Transverse colon (tissue), 4 donors: ENCODE data around the gene POLRMT. TPM values are rescaled to one million over a fixed set of nuclear protein-coding genes. Genes with fewer than 3 reads are reported as not detected.
"Not testable (repeated sequence)": the region's sequence is repeated elsewhere in the genome, so short reads cannot be mapped to it uniquely, and the experiment has no call there.

Source experiments
- DNase-seq: peaks from one replicate; pipeline ENCODE4 v3.0.0-alpha.2; 2019
- H3K27ac ChIP-seq, 4 donors: fragments of 200-600 bp; sonication (generic); 2 replicates each; pipeline ENCODE4 v1.5.1; 2016 to 2018; ENCODE audit warnings: inconsistent platforms in 4 of 4
- H3K27me3 ChIP-seq: fragments of 200-600 bp; sonication (generic); 2 replicates; pipeline ENCODE4 v1.5.1; 2017; ENCODE audit warnings: inconsistent platforms
- H3K36me3 ChIP-seq, 4 donors: fragments of 200-600 bp; sonication (generic); 2 replicates each; pipeline ENCODE4 v1.5.1; 2017 to 2019; ENCODE audit warnings: inconsistent platforms in 4 of 4
- H3K4me1 ChIP-seq, 4 donors: fragments of 200-600 bp; sonication (generic); 2 replicates each; pipeline ENCODE4 v1.5.1; 2017 to 2020; ENCODE audit warnings: inconsistent platforms in 4 of 4
- H3K4me3 ChIP-seq, 4 donors: fragments of 200-600 bp; sonication (generic); 1 replicate in 1 of 4; 2 replicates in 3 of 4; pipeline versions ENCODE4 v1.5.1 to v1.6.1; 2017 to 2019; ENCODE audit warnings: inconsistent platforms in 4 of 4
- H3K9me3 ChIP-seq, 2 donors: fragments of 200-600 bp; sonication (generic); 2 replicates each; pipeline ENCODE4 v1.5.1; 2017 to 2019; ENCODE audit warnings: inconsistent platforms in 2 of 2
- CTCF ChIP-seq, 5 experiments: fragments of 200-600 bp in 3 of 5; fragments of 450-650 bp in 2 of 5; sonication (generic) in 3 of 5; IDR thresholded peaks; 1 replicate in 2 of 5; 2 replicates in 3 of 5; pipeline ENCODE4 v1.5.1; 2016 to 2017; ENCODE audit warnings: antibody characterized with exemption in 5 of 5, inconsistent platforms in 3 of 5, mild to moderate bottlenecking in 2 of 5, moderate library complexity in 1 of 5
- EP300 ChIP-seq: sonication (generic); formaldehyde crosslinking; IDR thresholded peaks from one replicate; pipeline ENCODE4 v1.6.1; 2017; ENCODE audit warnings: antibody characterized with exemption, low read depth
- POLR2A ChIP-seq: fragments of 450-650 bp; IDR thresholded peaks from one replicate; pipeline ENCODE4 v1.6.1; 2016; ENCODE audit warnings: antibody characterized with exemption, mild to moderate bottlenecking, moderate library complexity
- POLR2AphosphoS5 ChIP-seq, 3 donors: sonication (generic); formaldehyde crosslinking; IDR thresholded peaks; one replicate each; pipeline ENCODE4 v1.6.1; 2016; ENCODE audit warnings: antibody characterized with exemption in 3 of 3
- WGBS, 2 donors: methylation state at CpG; one replicate each; pipeline ENCODE4 v1.1.5; 2018; ENCODE audit warnings: low coverage in 1 of 2; 5-methylcytosine and 5-hydroxymethylcytosine counted together
- in situ Hi-C, 4 donors: fragments of 200-750 bp; cut with MboI; loops; one replicate each; pipeline versions ENCODE4 v1.15.0 to v1.15.1; 2017; ENCODE audit warnings: low sequenced_read_pairs in 3 of 4, low pct_ligation_motif_present in 1 of 4, low pct_unique_long_range_greater_than_20kb in 1 of 4
- intact Hi-C: fragments of 100-400 bp; cut with DNase I; formaldehyde crosslinking; loops from one replicate; pipeline ENCODE4 v1.15.1; 2023; ENCODE audit warnings: low total_unique reads
- total RNA-seq, 4 donors: library from RNA; depleted of rRNA; stranded (reverse); fragments of >200 nt; gene quantifications; one replicate each; pipeline ENCODE4 v1.1.0, GENCODE V29; 2016

POLRMT gene
- total RNA-seq, 4 donors from 2014 or later = 45.9 to 114 (median 63.9) TPM

DNA sequence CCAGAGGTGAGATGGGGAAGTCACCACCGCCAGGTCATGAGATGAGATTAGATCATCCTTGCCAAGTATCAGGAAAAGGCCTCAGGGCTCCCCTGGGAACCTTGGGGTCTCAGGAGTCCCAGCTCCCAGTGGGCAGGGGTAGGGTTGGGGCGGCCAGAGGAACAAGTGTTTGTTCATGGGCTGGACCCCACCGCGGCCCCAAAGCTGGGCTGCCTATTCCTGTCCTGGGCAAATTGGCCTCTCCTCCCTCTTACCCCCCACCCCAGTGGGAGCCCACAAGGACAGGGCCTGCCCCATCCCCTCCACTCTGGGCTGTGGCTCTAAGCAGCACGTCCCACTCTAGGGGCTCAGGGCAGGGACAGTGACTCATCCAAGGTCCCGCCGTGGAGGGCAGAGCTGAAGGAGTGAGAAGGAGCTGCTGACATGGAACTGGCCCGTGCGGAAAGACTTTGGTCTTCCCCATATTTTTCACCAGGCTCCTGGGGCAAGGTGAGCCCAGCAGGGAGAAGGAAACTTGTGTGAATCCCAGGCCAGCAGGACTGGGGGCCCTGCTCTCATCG, 47.7 kb downstream of the POLRMT start:
- intact Hi-C loops (no loop called here), in situ Hi-C loops (no loop called here)
- Histone ChIP-seq H3K4me3 (no peak overlapping the region), H3K36me3 (peaks cover 0 to 24% (median 11%) of the 10 kb centered on the region in 4 donors), H3K9me3 (no peaks in the 10 kb centered on the region), H3K27ac (no peak overlapping the region), H3K4me1 (peaks cover 7 to 23% (median 16%) of the 10 kb centered on the region in 4 donors), H3K27me3 (peaks cover 48% of the 10 kb centered on the region)
- WGBS, 2 donors = 59 to 100% methylated on average over 1 to 10 of the region's 10 CpGs
- no peak for DNase-seq
- TF ChIP-seq POLR2A (no peak), EP300 (no peak), POLR2AphosphoS5 (IDR thresholded peaks at IDR 0.05) (no peak), CTCF (IDR thresholded peaks at IDR 0.05) (no peak)

- 84% methylated on average over 33 of the region's 34 CpGs; no CpG with 5 or more reads in 1 of the 2 donors for WGBS, 2 donors
- in situ Hi-C loops, intact Hi-C loops, H3K27ac ChIP-seq, DNase-seq, H3K4me3 ChIP-seq, H3K9me3 ChIP-seq: not testable (repeated sequence)
- H3K27me3 ChIP-seq = peaks cover 43% of the 10 kb centered on the region
- peaks cover 0 to 24% (median 11%) of the 10 kb centered on the region in 4 donors for H3K36me3 ChIP-seq
- H3K4me1 ChIP-seq = peaks cover 7 to 20% (median 13%) of the 10 kb centered on the region in 4 donors
Measured at GRCh38 chr19:585146-585545, 48.2 kb downstream of the POLRMT start.

GRCh38 chr19:584240-585001, 48.9 kb downstream of the POLRMT start:
- in situ Hi-C loops = no loop called here
- peak; percentile 45 for DNase-seq
- intact Hi-C loops = no loop called here

GRCh38 chr19:583968-584239, 49.4 kb downstream of the POLRMT start:
- WGBS, 2 donors = 74% methylated on average over 5 of the region's 5 CpGs; no CpG with 5 or more reads in 1 of the 2 donors
- Histone ChIP-seq H3K36me3 (peaks cover 0 to 24% (median 11%) of the 10 kb centered on the region in 4 donors), H3K4me3 (no peak overlapping the region), H3K9me3 (no peaks in the 10 kb centered on the region), H3K27ac (no peak overlapping the region), H3K4me1 (peaks cover 3 to 13% (median 8%) of the 10 kb centered on the region in 4 donors), H3K27me3 (peaks cover 36% of the 10 kb centered on the region)
- intact Hi-C loops (no loop called here), in situ Hi-C loops (no loop called here)
- no peak for TF ChIP-seq POLR2A
- no peak for TF ChIP-seq POLR2AphosphoS5 (IDR thresholded peaks at IDR 0.05)
- TF ChIP-seq EP300 = no peak
- TF ChIP-seq CTCF (IDR thresholded peaks at IDR 0.05) = no peak
- no peak for DNase-seq

More at GRCh38 chr19:584240-585001, 48.9 kb downstream of the POLRMT start:
- Histone ChIP-seq H3K9me3 (no peaks in the 10 kb centered on the region), H3K4me1 (peaks cover 7 to 18% (median 12%) of the 10 kb centered on the region in 4 donors), H3K27ac (no peak overlapping the region), H3K36me3 (peaks cover 0 to 24% (median 11%) of the 10 kb centered on the region in 4 donors), H3K4me3 (no peak overlapping the region), H3K27me3 (peaks cover 42% of the 10 kb centered on the region)
- 23 to 48% methylated on average over 4 to 29 of the region's 38 CpGs for WGBS, 2 donors
- TF ChIP-seq CTCF (IDR thresholded peaks at IDR 0.05) (peak; percentile 81 to 93 (median 85)), POLR2AphosphoS5 (IDR thresholded peaks at IDR 0.05) (peak in 2 of 3 donors; percentile 17 to 44), POLR2A (peak; percentile 50), EP300 (no peak)
